Measurements from ENCODE around the gene USH1C.

The USH1C gene

GRCh38 chr11:17570034-17570433, 25.8 kb upstream of the USH1C start:
- DNase-seq (ENCODE audit: low spot score) = no peak

GRCh38 chr11:17568944-17569343, 24.7 kb upstream of the USH1C start:
- no peak for DNase-seq (ENCODE audit: low spot score)

- DNase-seq (ENCODE audit: low spot score) = peak; percentile 8
Observed at GRCh38 chr11:17564687-17565042, 20.4 kb upstream of the USH1C start.

GRCh38 chr11:17563961-17564686, 19.9 kb upstream of the USH1C start:
- DNase-seq (ENCODE audit: low spot score) = no peak

GRCh38 chr11:17563231-17563646, 19.0 kb upstream of the USH1C start:
- DNase-seq (ENCODE audit: low spot score) = no peak

- DNase-seq (ENCODE audit: low spot score) = no peak
Observed at GRCh38 chr11:17561526-17561925, 17.3 kb upstream of the USH1C start.

GRCh38 chr11:17561111-17561415, 16.8 kb upstream of the USH1C start:
- DNase-seq (ENCODE audit: low spot score) = no peak

GRCh38 chr11:17560281-17561110, 16.3 kb upstream of the USH1C start:
- no peak for DNase-seq (ENCODE audit: low spot score)

- no peak for DNase-seq (ENCODE audit: low spot score)
Observed at GRCh38 chr11:17559341-17560087, 15.3 kb upstream of the USH1C start.

GRCh38 chr11:17558916-17559315, 14.7 kb upstream of the USH1C start:
- no peak for DNase-seq (ENCODE audit: low spot score)

- no peak for DNase-seq (ENCODE audit: low spot score)
Observed at GRCh38 chr11:17558025-17558780, 14.0 kb upstream of the USH1C start.

- DNase-seq (ENCODE audit: low spot score) = no peak
Observed at GRCh38 chr11:17556999-17557398, 12.8 kb upstream of the USH1C start.

- DNase-seq (ENCODE audit: low spot score) = no peak
Observed at GRCh38 chr11:17554487-17554886, 10.3 kb upstream of the USH1C start.

GRCh38 chr11:17553249-17553546, 9.0 kb upstream of the USH1C start:
- no peak for DNase-seq (ENCODE audit: low spot score)

- no peak for DNase-seq (ENCODE audit: low spot score)
Observed at GRCh38 chr11:17552392-17553248, 8.4 kb upstream of the USH1C start.

GRCh38 chr11:17552041-17552355, 7.8 kb upstream of the USH1C start:
- no peak for DNase-seq (ENCODE audit: low spot score)

GRCh38 chr11:17551347-17552040, 7.3 kb upstream of the USH1C start:
- no peak for DNase-seq (ENCODE audit: low spot score)

- DNase-seq (ENCODE audit: low spot score) = no peak
Observed at GRCh38 chr11:17550450-17551346, 6.5 kb upstream of the USH1C start.

- DNase-seq (ENCODE audit: low spot score) = no peak
Observed at GRCh38 chr11:17548444-17548843, 4.2 kb upstream of the USH1C start.

GRCh38 chr11:17547932-17548331, 3.7 kb upstream of the USH1C start:
- DNase-seq (ENCODE audit: low spot score) = no peak
